NCI-H2107 treated with DMSO at 0.1 percent for 48 hours (cell line): Measurements from ENCODE around the gene TIMP4.

Experiments used
- DNase-seq: peaks from one replicate; lab custom pipeline; 2025; ENCODE audit not compliant: unreplicated experiment; lab: John Stamatoyannopoulos, UW

TIMP4 gene

DNA sequence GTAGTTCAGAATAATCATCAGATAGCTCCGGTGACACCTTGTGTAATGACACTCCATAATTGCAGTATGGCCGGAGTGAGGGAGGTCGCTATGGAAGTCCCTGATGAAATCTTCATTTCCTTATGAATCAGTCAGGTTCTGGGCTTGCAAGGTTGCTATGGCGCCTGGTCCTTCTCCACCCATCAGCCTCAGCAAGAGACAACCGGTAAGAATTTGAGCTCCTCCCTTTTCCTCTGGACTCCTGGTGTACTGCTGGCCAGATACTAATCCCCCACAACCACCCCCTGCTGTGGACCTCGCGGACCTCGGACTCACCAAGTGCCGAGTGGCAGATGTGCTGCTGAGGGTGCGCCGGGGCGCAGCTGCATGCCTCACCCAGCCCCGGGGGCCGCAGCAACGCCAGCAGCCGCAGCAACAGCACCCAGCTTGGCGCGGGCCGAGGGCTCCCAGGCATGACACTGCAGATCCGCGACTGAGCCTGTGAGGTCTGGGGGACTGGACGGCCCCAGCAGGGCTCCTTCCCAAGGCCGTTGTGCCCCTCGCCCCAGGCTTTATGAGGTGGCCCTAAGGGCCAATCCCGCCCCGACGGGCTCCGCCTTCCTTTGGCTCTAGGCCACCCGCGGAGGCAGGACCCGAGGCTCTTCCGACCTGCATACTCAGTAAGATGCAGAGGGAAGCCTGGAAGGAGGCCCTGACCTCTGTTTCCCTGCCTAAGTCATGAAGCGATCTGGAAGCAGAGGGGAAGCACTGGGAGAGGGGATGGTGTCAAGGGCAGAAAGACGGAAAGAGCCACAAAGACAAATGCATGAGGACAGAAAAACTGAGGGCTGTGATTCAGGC is at the start of gene TIMP4:
Gene TIMP4, minus strand, starts transcription at position 526 of the 840 bp plus-strand sequence. Its CDS starts 72 bp downstream, at position 454.
- no peak for DNase-seq

DNA sequence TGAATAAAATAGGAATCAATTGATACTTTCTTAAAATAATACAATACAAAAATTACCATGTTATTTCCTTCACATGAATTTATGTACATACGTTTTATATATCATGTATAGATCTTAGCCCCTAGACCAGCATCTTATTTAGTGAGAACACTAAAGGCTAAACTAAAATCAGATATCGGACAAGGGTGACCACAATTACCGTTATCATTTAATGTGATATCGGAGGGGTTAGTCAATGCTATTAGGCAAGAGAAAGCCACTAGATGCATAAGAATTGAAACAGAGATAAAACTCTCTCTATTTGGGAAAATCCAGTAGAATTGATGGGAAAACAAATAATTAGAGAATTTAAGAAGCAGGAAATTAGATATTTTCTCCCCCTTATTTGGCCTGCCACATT is 46.5 kb upstream of the TIMP4 start:
- no peak for DNase-seq

DNA sequence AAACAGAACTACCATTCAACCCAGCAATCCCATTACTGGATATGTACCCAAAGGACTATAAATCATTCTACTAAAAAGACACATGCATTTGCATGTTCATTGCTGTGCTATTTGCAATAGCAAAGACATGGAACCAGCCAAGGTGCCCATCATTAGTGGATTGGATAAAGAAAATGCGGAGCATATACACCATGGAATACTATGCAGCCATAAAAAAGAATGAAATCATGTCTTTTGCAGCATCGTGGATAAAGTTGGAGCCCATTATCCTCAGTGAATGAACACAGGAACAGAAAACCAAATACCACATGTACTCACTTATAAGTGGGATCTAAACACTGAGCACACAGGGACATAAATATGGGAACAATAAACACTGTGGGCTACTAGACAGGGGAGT is 43.1 kb upstream of the TIMP4 start:
- no peak for DNase-seq

DNA sequence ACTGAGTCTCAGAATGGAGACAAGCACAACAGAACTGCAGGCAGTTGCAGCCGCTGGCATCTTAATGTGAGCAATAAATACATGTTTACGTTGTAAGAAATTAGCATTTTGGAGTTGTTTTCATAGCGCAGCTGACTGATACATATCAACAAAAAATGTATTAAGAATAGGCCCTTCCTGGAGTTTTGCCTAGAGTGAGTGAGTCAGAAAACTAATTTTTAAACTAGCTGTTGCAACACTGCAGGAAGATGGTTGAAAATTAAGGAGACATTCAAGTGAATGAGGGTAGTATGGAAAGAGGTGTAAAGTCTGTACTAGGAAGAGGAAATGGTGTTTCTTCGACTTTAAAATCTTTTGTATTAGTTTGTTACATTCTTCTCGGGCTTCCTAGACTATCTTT is 39.6 kb upstream of the TIMP4 start:
- no peak for DNase-seq

DNA sequence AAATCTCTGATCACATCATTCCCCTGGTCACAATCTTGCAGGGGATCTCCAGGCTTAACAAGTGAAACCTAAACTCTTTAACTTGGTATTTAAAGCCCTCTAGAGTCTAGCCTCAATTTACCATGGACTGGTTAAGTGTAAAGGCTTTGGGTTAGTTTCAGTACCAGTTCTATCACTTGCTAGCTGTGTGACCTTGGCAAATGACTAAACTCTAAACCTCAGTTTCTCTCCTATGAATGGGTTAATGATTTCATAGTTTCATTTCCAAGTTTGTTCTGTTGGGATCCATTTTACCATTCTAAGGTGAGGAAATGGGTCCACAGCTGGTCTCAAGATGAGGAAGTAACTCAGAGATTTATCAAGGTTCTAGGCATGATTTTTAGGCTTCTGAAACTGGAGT is 38.8 kb upstream of the TIMP4 start:
- no peak for DNase-seq

DNA sequence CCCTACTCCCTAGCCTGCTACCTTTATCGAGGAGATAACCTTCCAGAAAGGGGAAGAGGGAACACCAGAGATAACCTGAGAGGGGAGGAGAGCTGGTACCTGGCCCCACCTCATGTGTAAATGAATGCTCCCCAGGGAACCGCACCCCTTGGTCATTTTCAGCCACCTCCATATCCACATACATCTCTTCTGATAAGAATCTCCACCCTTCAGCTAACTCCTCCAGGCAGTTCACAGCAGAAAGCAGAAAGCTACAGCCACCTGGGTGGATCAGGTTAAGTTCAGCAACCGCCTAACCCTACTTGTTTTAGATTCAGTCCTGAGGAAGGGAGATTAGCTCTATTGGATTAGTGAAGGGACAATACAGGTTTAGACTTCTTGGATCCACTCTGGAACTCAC is 38.0 kb upstream of the TIMP4 start:
- no peak for DNase-seq

DNA sequence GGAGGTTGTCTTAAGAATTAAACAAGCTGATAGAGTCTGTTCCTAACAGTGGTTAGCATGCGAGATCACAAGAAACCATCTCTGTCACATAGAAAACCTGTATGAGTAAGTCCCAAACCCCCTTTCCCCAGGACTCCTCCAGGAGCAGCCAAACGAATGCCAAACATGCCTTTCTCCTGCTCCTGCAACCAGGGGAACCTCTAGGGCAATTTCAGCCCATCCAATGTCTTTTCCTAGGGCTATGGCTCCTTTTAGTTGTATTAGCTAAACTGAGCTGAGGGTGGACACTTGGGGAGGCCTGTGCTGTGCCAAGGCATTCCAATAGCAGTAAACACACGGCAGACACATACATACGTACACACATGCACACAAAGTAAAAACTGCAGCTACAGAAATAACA is 36.5 kb upstream of the TIMP4 start:
- no peak for DNase-seq

DNA sequence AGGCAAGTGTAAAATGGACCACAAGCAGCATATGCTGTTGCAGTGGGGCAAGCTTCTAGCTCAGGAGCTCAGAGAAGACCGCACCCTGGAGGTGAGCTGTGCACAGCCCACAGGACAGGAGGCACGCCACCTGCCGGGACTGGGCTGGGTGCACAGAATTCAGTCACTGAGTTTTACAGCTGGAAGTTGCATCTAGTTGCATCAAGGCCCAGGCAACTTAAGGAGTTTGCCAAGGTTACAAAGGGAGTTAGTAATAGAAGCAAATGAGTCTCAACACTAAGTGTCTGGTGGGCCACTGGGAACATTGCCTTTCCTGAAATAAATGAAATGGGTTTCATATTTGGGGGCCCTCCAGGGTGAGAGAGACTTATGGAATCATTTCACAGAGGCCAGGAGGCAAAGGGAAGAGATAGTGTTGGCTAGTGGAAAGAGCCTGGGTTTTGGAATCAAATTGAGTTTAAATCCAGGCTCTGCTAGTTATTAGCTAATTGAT is 36.0 kb upstream of the TIMP4 start:
- no peak for DNase-seq

DNA sequence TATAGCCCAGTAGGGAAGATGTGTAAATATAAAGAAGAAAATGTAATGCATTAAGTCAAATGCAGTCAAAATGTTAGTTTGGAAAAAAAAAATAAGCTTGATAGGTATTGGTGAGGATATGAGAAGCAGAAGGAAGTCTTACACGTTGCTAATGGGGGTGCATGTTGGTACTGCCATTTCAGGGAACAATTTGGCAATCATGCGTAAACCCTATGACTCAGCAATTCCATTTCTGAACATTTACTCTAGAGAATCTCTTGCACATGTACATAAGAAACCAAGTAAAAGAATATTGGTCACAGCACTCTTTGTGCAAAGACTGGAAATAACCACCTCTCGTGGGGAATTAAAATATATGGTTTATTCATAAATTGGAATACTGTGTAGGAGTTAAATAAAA is 35.5 kb upstream of the TIMP4 start:
- DNase-seq = no peak

DNA sequence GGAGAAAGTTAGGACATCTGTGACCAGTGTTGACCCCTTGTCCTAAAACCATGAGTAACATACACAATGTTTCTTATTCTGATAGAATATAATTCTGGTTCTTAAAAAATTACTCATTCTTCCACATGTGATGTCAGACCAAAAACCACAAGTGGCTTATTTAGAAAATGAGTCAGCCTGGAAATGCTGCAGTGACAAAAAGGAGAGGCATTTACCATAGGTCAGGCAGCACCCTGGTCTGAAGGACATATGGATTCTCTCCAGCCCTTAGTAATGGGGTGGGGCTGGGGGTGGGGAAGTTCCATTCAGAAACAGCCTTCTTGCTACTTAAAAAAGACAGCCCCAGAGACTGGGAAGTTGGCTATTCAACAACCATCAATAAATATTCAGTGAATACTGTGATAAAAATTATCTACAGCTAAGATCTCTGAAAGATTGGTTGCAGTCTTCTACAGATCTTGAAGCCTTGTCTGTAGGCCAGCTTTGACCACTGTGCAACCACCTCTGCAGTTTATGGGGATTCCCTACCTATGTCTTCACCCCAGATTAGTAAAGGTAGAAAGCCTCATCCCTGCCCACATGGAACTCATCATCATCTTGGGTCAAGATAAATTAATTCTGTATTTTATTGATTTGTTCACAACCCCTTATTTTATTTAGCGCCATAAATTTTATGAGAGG is 34.9 kb upstream of the TIMP4 start:
- DNase-seq = no peak

DNA sequence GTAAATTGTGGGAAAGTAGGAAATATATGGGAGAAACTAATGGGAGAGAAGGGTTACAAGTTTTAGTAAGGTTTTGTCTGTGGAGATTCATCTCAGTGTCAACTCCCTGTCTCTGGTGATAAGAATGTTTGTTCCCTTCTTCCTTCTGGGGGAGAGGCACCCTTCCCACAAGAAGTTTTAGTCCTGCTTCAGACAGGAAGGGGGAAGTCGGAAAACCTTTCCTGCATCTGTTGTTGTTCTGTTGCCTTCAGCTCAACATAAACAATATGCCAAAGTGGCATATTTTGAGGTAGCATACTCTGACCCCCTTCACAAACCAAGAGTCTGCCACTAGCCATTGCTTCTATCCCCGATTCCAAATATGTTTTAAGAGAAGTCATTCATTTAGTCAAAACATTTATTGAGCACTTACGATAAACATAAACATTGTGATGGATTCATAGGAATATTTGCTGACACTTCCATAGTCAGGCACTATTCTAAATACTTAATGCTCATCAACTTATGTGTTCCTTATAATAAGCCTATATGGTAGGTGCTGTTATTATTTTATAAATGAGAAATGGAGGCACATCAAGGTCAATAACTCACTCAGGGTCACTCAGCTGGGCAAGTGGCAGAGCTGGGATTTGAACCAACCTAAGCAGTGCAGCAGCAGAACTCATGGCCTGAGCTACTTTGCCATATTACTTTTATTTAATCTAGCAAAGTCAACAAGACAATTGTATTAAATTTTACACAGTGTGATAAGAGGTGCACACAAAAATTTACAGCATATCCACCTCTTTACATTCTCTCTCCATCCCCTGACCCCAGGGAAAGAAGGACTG is 34.2 kb upstream of the TIMP4 start:
- DNase-seq = no peak

DNA sequence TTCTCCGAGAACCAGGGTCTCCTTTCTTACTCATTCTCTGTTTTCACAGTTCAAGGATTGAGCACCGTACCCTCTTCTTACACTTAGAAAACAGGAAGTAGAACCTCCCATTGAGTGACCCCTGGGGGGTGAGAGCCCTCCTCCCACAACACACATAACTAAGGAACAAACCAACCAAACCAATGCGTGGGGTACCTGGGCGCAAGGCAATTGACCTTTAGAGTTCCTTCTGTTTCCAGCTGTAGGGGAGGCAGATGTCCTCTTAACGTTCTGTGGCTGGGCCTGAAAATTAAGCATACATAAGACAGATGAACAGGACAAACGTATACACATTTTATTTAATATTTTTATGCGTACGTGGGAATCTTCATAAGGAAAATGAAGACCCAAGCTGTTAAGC is 33.5 kb upstream of the TIMP4 start:
- no peak for DNase-seq

DNA sequence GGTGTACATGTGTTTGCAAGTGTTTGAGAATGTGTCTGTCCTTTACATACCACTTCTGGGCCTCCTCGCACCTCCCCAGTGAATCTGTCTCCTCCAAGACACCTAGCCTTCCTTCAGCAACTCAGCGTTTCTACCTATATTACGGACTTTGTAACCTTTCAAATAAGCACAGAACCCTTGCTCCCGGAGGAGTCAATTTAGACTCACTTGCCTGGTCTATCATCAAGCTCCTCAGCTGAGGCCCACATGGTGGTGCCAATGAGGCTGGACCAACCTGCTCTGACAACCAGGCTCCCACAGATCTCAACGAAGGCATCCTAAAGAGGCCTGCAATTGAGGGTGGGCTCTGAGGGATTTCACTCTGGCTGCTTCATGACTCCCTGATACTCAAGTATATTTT is 32.8 kb upstream of the TIMP4 start:
- DNase-seq = no peak

DNA sequence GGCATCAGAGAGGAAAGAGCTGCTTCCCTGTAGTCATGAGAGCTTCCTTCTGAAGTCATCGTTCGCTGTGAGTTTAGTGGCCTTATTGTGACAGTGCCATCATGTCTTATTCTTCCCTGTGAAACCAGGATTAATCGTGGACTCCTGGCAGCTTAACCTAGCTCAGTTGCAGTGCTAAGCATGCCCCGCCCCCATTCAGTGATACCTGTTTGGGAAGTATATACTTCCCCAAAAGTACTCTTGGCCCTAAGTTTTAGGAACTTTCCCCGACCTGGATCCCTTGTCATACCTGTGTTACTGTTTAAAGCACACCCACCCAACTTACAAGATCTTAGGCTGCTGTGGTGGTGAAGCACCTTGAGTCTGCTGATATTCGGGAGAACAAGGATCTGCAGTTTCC is 32.1 kb upstream of the TIMP4 start:
- no peak for DNase-seq

DNA sequence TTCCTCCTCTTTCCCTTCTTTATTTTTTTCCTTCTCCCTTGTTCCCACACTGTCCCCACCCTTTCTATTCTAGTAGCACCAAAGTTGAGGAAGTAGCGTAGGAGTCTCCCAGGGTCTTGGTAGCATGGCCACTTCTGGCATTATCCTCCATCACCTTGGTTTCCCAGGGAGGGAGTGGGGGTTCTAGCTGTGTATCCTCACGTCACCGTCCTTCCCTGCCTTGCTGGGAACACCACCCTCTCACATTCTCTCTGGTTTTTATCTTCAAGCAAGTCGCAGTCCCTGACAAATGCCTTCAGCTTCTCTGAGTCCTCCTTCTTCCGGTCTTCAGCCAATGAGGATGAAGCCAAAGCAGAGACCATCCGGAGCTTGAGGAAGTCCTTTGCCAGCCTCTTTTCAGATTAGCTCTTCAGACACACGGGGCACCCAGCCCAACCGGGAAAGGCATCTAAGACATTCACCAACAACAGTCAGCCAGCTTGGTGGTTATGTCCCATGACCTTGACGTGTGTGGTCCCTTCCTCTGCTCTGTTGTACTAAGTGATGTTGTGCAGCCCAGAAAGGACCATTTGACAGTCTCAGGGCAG is 31.6 kb upstream of the TIMP4 start:
- no peak for DNase-seq

DNA sequence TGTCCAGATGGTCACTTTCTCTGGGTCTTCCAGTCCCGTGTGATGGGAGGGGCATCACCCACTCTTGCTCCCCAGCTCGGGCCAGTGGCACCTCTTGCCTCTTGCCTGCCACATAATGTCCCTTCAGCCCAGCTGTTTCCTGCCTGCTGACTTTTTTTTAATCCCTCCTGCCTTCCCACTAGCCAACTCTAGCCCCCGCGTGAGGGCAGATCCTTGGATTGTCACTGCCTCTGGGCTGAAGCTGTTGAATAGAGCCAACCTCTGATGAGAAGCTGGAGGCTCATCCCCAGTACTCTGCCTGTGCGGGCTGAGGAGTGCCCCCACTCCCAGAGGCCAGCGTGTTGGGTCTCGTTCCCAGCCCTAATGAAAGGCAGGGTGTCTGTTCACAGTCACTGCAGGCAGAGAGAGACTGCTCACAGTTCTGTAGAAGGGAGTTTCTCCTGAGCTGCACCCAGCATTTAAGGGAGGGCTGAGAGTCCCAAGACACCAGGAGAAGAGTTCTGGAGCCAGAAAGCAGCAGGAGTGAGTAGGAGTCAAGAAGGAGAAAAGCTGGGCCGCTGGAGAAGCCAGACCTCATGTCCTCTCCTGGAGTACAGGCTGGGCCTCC is 30.1 kb upstream of the TIMP4 start:
- DNase-seq = no peak

DNA sequence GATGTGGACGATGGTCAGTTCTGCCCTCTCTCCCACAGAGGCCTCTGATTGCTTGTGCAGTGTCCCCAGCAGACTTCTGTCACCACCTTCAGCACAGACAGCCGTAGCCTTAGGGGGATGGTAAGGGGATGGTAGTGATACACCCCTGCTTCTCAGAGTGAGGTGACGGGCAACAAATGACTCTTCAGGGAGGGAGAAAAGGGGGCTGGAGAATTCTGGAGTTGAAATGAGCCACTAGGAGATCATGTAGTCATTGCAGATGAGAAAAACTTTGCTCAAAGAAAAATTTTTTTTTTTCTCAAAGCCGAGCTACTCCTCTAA is 29.6 kb upstream of the TIMP4 start:
- DNase-seq = no peak

DNA sequence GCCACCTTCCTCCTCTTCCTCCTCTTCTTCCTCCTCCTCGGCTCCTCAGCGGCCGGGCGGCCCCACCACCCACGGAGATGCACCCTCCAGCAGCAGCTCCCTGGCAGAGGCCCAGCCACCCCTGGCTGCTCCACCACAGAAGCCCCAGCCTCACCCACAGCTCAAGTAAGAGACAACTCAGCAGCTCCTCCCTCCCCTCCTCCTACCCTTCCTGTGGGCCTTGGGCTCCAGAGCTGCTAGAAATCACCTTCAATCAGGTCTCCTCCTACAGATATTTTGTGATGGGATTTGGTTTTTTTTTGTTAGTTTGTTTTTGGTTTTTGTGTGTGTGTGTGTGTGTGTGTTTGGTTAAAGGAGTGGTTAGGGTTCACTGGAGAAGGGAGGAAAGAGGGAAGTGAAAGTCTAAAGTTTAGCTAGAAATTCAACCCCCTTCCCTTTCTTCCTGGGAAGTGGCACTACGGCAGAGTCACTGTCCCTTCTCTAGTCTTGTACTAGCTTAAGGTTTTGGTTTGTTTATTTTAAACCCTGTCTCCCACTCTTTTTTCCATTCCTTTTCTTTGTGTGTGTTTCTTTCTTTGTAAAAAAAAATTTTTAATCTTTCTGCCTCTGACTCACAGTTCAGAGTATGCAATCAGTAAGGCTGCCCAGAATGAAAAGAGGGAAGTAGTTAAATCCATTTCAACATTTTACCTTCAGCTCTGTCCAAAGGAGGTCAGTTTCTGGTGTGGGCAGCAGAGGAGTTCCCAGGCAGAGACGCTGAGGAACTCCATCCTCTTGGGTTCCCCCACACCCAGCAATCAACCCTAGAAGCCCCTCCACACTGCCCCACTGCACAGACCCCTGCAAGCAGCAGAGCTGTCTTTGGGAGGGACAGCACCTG is 29.0 kb upstream of the TIMP4 start:
- no peak for DNase-seq

DNA sequence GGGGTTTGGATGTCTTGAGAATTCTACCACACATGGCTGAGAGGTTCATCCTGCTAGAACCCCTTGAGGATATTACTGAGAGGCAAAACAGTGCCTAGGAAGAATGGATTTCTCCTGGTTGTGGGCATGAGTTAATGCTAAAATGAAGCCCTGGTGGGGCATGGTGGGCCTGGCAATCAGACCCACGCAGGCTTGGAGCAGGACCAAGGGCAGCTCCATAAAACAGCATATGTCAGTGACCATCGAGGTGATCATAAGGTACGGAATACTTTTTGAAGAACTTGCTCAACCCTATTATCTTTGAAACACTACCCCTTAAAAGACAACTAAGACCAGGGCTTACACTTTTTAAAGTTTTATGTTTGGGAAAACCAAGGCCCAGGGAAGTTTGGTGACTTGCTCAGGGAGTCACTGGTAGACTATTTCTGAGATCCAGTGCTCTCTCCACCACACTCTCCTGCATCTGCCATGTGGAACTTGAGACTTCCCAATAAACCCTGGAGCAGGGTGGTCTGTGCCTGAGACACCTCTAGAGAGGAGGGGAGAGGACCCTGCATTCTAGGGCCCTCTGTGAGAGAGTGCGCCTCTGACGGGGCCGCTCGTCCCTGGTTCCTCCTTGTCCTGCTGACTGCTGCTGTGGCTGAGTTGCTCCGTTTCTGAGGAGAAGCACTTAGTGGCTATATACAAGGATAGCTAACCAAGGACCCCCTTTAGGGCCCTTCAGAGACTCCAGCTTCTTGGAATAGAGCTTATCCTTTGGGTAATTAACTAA is 28.0 kb upstream of the TIMP4 start:
- no peak for DNase-seq
